ENCODE data around the gene ZNF330.
"Not testable (repeated sequence)": the region's sequence is repeated elsewhere in the genome, so short reads cannot be mapped to it uniquely, and the experiment has no call there.

The ZNF330 gene

GRCh38 chr4:141220691-141221659 is at the start of gene ZNF330:
ZNF330 (plus strand) TSS chr4:141220895; CDS start chr4:141222372, 1,477 bp downstream.
- peak; percentile 89 for DNase-seq

DNA sequence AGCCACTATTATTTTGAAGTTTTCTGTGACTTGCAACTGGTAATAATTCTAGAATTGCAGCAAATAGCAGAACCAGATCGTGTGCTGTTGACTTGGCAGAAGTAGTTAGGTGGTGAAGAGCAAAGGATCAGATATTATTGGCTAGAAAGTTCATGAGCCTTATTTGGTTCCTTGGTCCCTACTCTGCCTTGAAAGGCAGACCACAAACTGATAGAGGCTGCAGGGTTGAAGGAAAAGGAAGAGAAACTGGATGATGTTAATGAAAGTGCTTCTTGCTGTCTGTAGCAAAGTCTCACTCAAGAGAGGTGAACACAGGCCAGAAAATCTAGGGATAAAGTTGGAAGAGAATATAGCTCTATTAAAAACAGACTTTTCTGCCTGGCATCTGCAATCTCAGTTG is 46.2 kb upstream of the ZNF330 start:
- DNase-seq = no peak

DNA sequence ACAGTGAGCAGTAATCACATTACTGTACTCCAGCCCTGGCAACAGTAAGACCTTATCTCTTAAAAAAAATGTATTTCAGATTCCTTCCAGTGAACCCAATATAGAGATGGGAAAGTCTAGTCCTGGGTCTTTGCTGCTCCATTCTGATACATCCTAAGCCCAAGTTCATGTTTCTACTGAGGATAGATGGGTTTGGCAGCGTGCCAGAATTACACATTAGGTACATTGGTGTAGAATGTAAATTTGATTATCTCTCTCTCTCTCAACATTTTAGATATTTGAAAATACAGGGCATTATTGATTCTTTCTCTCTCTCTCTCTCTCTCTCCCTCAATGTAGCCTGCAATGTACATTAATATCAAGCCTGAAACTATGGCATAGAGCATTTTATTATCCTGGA is 43.5 kb upstream of the ZNF330 start:
- DNase-seq = no peak

DNA sequence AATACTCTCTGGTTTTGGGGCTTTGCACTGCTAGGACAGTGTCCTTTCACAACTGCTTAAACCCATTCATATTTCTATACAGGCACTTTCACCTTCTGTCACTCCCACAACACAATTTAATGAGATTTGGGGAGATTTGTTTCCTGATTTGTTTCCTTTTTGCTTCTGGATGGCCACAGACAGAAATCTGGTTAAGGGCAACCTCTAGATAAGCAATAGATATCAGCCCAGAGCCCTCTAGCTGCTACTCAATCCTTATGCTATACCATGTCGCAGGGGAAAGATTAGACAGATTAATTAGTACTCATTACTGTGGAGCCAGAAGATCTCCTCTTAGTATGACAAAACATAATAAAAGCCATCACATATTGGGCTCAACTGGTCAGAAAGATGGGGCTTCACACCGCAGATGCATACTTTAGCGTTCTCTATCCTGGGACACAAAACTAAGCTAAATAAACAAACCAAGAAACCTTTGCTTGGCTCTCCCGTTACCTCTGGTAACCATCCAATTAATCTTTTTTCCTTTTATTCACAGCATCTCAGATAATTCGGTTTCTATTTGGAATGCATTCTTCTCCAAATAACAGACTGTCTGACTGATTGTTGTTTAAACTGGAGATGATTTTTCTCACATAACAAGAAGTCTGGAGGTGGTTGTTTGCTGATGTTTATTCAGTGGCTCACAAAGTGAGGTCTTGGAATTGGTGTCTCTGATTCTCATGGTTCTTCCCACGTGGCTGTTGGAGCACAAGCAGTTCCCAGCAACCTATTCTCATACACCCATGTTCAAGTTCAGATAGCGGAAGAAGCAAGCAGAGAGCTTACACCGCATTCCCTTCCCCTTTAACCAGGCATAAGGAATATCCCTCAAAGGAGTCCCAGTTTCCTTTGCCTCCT is 41.0 kb upstream of the ZNF330 start:
- no peak for DNase-seq

- DNase-seq = no peak
Observed at GRCh38 chr4:141180991-141181761, 39.5 kb upstream of the ZNF330 start.

DNA sequence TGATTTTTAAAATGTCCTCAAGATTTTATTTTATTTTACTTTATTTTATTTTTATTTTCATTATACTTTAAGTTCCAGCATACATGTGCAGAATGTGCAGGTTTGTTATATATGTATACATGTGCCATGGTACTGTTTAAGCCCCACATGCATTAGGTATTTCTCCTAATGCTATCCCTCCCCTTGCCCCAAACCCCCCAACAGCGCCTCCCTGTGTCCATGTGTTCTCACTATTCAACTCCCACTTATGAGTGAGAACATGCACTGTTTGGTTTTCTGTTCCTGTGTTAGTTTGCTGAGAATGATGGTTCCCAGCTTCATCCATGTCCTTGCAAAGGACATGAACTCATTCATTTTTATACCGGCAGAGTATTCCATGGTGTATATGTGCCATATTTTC is 37.2 kb upstream of the ZNF330 start:
- DNase-seq = not testable (repeated sequence)

DNA sequence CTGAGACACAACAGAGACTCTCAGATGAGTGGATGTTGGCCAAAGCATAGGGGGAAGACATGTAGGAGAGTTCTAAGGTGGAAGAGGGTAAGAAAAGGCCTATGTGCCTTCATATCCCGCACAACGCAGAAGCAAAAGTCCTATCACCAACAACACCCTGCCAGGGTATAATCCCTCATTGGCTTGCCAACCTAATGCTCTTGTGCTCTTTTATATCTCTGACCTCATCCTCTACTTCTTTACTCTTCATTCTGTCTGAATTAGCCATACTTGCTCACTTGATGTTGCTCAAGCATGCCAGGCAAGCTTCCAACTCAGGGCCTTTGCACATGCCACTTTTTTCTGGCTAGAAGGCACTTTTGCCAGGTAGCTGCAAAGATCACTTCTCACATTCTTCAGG is 28.1 kb upstream of the ZNF330 start:
- no peak for DNase-seq

- no peak for DNase-seq
Observed at GRCh38 chr4:141193516-141194034, 27.1 kb upstream of the ZNF330 start.

GRCh38 chr4:141195095-141195707 is 25.5 kb upstream of the ZNF330 start:
- no peak for DNase-seq

DNA sequence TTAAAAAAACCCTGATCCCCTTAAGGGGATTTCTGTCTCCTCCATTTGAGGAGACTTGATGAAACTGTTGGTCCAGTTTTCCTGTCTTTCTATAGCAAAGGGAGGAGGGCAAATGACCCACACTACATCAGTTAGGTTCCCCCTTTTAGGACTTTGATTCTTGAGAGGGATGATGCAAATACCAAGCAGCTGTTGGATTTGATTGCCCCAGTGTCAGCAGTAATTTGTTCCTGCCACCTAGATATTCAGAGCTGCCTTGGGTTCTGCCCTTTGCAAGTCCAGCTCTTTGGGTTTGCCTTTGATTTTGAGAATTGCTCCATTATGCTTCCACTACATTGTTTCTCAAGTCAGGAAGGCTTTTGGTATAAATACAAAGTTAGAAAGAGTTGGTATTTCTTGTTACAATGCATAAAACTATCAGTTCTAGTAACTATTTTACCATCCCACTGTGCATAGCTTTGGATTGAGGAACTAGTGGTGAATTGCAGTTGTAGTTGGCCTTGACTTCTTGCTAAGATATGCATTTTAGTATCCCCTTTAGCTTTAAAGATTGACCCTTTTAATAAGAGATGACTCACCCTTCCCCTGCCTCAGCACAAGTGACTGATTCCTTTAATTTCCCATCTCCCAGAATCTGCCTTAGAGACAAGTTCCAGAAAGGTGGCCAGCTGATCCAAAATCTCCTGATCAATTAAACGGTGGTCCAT is 24.3 kb upstream of the ZNF330 start:
- no peak for DNase-seq

GRCh38 chr4:141207961-141208360 is 12.7 kb upstream of the ZNF330 start:
- no peak for DNase-seq

DNA sequence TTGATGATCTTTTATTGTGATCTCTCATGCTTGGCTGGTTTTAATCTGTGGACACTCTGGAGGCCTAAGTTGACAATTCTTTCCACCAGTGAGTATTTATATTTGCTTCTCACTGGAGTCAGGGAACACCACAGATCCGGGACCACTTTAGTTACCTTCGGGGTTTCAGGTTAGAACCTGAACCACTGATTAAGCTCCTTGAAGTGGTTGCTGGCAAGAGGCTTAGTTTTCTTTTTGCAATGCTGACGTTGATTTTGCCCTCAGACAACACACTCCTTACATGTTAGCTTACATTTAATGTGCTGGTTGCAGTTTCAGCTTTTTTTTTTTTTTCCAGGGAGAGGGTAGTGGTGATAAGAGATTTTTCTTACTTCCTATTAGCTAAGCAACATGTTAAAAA is 10.5 kb upstream of the ZNF330 start:
- no peak for DNase-seq

- DNase-seq = no peak
Observed at GRCh38 chr4:141213550-141213991, 7.1 kb upstream of the ZNF330 start.

DNA sequence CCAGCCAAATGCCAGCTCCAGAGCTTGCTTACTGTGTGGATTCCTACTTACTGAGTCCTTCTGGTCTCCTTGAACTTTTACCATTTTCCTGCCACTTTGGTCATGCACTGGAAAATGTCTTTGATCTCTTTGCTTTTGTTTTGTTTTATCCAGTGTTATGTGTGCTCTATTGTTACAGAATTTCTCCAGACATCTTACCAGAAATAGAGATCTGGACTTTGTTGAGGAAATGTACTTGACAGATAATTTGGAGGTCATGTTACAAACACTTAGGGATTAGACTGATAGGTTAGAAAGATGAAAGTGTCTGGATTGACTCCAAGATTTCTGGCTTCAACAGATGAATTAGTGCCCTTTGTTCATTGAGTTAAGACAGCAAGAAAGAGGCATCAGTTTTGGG is 5.7 kb upstream of the ZNF330 start:
- DNase-seq = no peak

DNA sequence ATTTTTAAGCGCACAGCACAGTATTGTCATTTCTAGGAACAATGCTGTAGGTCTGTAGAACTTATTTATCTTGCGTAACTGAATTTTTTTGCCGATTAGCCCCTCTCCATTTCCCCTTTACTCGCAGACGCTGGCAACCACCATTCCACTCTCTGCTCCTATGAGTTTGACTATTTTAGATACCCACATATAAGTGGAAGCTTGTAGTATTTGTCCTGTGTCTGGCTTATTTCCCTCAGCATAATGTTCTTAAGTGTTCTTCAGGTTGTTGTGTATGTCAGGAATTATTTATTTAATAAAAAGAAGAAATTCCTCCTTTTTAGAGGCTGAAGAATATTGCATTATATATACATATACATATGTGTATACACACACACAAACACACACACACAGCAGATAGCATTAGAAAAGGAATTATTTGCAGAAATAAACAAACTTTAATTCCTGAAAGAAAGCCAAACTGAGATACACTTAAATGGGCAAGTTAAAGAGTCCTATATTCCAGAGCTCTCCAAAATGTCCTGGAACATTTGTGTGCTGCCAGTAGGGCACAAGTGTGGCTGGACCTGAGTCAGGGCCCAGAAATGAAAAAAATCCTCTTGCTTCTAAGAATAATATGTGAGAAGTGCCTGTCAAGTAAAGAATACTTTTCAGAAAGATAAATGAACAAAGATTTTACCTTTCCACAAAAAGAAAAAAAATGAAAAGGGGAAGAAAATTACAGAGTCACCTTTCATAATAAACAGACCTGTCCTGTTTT is 4.5 kb upstream of the ZNF330 start:
- DNase-seq = no peak

- no peak for DNase-seq
Observed at GRCh38 chr4:141220271-141220670, 424 bp upstream of the ZNF330 start.

GRCh38 chr4:141223418-141223817 is 2.7 kb downstream of the ZNF330 start:
- DNase-seq = no peak

DNA sequence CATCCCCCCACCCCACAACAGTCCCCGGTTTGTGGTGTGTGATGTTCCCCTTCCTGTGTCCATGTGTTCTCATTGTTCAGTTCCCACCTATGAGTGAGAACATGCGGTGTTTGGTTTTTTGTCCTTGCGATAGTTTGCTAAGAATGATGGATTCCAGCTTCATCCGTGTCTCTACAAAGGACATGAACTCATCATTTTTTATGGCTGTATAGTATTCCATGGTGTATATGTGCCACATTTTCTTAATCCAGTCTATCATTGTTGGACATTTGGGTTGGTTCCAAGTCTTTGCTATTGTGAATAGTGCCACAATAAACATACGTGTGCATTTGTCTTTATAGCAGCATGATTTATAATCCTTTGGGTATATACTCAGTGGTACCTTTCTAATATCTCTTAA is 6.6 kb downstream of the ZNF330 start:
- DNase-seq = not testable (repeated sequence)

DNA sequence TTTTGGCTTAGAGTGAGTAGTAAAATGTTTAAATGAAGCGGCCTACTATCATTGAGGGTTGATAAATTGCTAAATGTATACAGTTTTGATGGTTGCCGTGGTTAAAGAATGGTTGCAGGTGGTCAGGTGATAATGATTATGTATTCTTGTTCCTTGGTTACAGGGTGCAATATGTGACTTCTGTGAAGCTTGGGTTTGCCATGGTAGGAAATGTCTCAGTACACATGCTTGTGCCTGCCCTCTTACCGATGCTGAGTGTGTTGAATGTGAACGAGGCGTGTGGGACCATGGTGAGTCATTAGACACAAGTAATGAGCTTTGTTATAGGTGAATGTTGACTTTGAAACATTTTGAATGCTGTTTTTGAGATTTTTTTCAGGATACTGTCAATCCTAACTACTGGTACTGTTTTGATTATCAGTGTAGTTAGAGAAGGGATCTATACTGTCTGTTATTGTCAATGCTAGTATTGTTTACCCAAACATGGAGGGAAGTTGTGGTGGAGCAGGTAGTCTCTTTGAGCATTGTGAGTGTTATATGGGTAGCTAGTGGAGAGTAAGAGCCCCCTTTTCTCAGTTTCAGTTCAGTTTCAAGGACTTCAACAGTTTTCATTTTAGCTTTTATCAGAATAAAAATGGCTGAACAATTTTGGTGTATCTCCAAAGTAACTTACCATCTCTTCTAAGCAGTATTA is 8.9 kb downstream of the ZNF330 start:
- DNase-seq = no peak

GRCh38 chr4:141233673-141234072 is 13.0 kb downstream of the ZNF330 start:
- no peak for DNase-seq

All from activated naive CD4-positive, alpha-beta T cell treated with Interleukin-2 at 50 U/mL for 16 hours (primary cell).